NT2/D1 (cell line): ENCODE data around the gene APLP1.

Experiments used
- DNase-seq: peaks from one replicate; pipeline ENCODE4 v3.0.0-alpha.2; 2011; ENCODE audit warnings: low read depth, low spot score
- H3K27me3 ChIP-seq: 2 replicates; pipeline ENCODE4 v1.6.0; 2011; ENCODE audit warnings: mild to moderate bottlenecking; ENCODE audit not compliant: insufficient read length, insufficient read depth
- H3K36me3 ChIP-seq: 2 replicates; pipeline ENCODE4 v1.6.1; 2011; ENCODE audit warnings: mild to moderate bottlenecking, low read length, mixed read lengths; ENCODE audit not compliant: insufficient read depth, insufficient read length
- H3K4me1 ChIP-seq: 2 replicates; pipeline ENCODE4 v1.5.1; 2011; ENCODE audit not compliant: insufficient read depth, insufficient read length
- H3K4me3 ChIP-seq: 2 replicates; pipeline ENCODE4 v1.5.1; 2011; ENCODE audit warnings: low read depth; ENCODE audit not compliant: insufficient read length
- H3K9ac ChIP-seq: 2 replicates; pipeline ENCODE4 v1.6.0; 2011; ENCODE audit warnings: low read depth; ENCODE audit not compliant: insufficient read length
- H3K9me3 ChIP-seq: 2 replicates; pipeline ENCODE4 v1.5.1; 2011; ENCODE audit warnings: mild to moderate bottlenecking, low read length; ENCODE audit not compliant: insufficient read depth
- SUZ12 ChIP-seq: IDR thresholded peaks from 2 replicates; pipeline ENCODE4 v1.6.1; 2011; ENCODE audit not compliant: insufficient read length, insufficient read depth; ENCODE audit errors: extremely low read depth
- YY1 ChIP-seq: IDR thresholded peaks from 2 replicates; pipeline ENCODE4 v1.6.1; 2011; ENCODE audit not compliant: insufficient read length, insufficient read depth
- ZNF274 ChIP-seq: IDR thresholded peaks from 2 replicates; pipeline ENCODE4 v1.6.1; 2011; ENCODE audit warnings: mild to moderate bottlenecking, low read depth, low read length

APLP1 gene

DNA sequence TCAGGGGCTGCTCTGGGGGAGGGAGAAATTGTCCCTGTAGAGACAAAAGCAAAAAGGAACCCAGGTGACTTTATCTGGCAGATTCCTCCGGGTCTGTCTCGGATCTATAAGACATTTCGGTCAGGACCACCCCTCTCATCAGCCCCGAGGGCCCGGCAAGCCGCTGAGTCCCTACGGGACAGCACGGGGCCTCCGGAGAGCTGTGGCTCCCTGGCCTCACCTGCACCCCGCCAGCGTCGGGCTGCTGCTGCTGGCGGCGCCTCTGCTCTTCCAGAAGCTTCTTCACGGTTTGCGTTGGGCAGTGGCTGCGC lies 30.1 kb downstream of the APLP1 start:
- Histone ChIP-seq H3K36me3 (peaks cover 39% of the 10 kb centered on the region), H3K4me3 (peak overlapping the region; percentile 89)
- no peak for DNase-seq

GRCh38 chr19:35899547-35900214 lies 31.3 kb downstream of the APLP1 start:
- Histone ChIP-seq H3K4me1 (peaks cover 3% of the 10 kb centered on the region), H3K4me3 (peak overlapping the region; percentile 89), H3K36me3 (peaks cover 28% of the 10 kb centered on the region), H3K27me3 (no peaks in the 10 kb centered on the region), H3K9ac (peak overlapping the region; percentile 94), H3K9me3 (no peaks in the 10 kb centered on the region)
- DNase-seq, result no peak
- TF ChIP-seq ZNF274, result no peak
- no peak for TF ChIP-seq SUZ12

More for the DNA sequence above, 30.1 kb downstream of the APLP1 start:
- H3K9ac ChIP-seq, result peak overlapping the region; percentile 74
- TF ChIP-seq YY1 (no peak), ZNF274 (no peak), SUZ12 (no peak)
- peaks cover 1% of the 10 kb centered on the region for H3K4me1 ChIP-seq
- no peaks in the 10 kb centered on the region for H3K27me3 ChIP-seq
- H3K9me3 ChIP-seq, result no peaks in the 10 kb centered on the region

DNA sequence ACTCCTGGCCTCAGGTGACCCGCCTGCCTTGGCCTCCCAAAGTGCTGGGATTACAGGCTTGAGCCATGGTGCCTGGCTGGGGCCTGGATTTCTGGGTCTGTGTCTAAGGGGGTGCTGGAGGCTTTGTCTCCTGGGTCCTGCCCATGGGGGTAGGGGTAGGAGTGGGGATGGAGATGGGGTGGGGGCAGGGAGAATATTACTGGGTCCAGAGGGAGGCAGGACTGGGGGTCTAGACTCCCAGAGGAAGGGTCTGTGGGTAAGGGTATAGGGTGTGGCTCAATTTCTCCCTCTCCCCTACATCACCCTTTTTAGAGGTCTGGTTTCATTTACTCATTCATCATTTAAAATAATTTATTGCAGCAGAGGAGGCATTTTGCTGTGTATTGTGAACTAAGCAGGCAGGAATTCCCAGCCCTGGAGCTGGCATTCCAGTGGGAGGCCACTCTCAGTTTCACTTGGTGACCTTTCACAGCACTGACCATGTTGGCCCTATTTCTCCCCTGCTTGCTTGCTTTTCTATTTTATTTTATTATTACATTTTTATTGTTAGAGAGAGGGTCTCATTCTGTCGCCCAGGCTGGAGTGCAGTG lies 32.8 kb downstream of the APLP1 start:
- Histone ChIP-seq H3K36me3 (peaks cover 23% of the 10 kb centered on the region), H3K4me3 (peak overlapping the region; percentile 89), H3K27me3 (no peaks in the 10 kb centered on the region), H3K9me3 (no peaks in the 10 kb centered on the region), H3K4me1 (peaks cover 3% of the 10 kb centered on the region), H3K9ac (no peak overlapping the region)
- TF ChIP-seq SUZ12 (no peak), YY1 (no peak), ZNF274 (no peak)
- DNase-seq, result no peak

DNA sequence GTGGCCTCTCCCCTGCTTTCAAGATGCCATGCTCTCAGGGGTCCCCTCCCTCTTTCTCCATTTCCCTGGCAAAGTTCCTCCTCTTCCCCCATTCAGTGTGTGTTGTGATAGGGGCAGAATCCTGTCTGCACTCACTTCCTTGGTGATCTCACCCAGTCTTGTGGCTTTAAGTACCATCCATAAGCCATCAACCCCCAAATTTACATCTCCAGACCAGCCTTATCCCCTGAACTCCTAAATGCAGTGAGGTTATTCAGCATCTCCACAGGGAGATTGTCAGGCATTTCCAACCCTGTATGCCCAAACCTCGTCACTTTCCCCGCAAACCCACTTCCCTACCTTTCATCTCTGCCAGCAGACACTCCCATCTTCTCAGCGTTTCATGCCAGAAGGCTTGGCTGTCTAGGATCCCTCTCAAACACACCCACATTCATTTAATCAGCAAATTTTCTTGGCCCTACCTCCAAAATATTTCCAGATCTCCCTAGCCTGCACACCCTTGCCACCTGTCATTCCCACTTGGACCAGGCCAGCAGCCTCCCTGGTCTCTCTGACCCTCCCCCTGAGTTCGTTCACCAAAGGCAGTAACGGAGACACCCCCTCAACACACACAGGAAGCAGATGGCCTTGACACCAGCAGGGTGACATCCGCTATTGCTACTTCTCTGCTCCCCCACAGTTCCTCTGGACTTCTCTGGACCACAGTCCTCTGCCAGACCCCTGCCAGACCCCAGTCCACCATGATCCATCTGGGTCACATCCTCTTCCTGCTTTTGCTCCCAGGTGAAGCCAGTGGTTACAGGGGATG lies 33.7 kb downstream of the APLP1 start, which contains the start of gene HCST:
Gene HCST, plus strand, starts transcription at position 676 of the 808 bp plus-strand sequence. Its CDS starts 65 bp downstream, at position 741.
- TF ChIP-seq SUZ12, result no peak
- no peak for TF ChIP-seq YY1
- TF ChIP-seq ZNF274, result no peak

DNA sequence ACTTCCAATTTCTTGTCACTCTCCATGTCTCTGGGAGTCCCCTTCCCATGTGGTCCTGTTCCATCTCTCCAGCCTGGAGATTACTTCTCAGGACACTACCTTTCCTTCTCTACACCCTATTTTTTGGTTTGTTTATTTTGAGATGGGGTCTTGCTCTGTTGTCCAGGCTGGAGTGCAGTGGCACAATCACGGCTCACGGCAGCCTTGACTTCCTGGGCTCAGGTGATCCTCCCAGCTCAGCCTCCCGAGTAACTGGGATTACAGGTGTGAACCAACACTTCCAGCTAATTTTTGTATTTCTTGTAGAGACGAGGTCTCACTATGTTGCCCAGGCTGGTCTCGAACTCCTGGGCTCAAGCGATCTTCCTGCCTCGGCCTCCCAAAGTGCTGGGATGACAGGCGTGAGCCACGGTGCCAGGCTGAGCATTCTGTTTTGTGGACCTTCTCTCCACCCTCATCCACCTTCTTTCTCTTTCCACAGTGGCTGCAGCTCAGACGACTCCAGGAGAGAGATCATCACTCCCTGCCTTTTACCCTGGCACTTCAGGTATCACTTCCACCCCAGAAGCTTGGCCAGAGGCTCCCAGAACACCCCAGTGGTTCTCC lies 34.6 kb downstream of the APLP1 start:
- H3K4me1 ChIP-seq, result peaks cover 5% of the 10 kb centered on the region
- peak overlapping the region; percentile 34 for H3K4me3 ChIP-seq
- TF ChIP-seq YY1, result no peak
- TF ChIP-seq ZNF274, result no peak
- TF ChIP-seq SUZ12, result no peak
- peaks cover 7% of the 10 kb centered on the region for H3K36me3 ChIP-seq
- no peaks in the 10 kb centered on the region for H3K27me3 ChIP-seq
- DNase-seq, result no peak
- H3K9me3 ChIP-seq, result no peaks in the 10 kb centered on the region
- peak overlapping the region; percentile 67 for H3K9ac ChIP-seq

More for the DNA sequence above, 33.7 kb downstream of the APLP1 start, which contains the start of gene HCST:
- Histone ChIP-seq H3K9ac (peak within 1 kb of the TSS; percentile 67), H3K4me1 (peaks cover 5% of the 10 kb centered on the region), H3K36me3 (peaks cover 15% of the 10 kb centered on the region), H3K4me3 (peak within 1 kb of the TSS; percentile 89), H3K27me3 (no peaks in the 10 kb centered on the region), H3K9me3 (no peaks in the 10 kb centered on the region)
- no peak for DNase-seq

DNA sequence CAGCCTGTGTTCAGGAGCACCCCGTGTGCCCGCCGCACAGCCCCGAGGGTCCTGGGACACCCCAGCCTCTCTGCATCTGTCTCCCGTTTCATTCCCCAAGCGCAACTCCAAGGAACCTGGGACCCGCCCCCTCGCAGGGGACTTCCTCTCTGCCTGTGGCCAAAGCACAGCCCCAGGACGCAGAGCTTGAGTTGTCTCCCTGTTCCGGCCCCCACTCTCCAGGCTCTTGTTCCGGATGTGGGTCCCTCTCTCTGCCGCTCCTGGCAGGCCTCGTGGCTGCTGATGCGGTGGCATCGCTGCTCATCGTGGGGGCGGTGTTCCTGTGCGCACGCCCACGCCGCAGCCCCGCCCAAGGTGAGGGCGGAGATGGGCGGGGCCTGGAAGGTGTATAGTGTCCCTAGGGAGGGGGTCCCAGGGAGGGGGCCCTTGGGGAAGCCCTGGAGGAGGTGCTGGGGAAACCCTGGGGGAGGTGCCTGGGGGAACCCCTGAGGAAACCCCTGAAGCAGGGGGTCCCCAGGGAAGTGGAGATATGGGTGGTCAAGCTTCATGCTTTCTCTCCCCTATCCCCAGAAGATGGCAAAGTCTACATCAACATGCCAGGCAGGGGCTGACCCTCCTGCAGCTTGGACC lies 35.3 kb downstream of the APLP1 start:
- no peak for TF ChIP-seq YY1
- no peak for TF ChIP-seq SUZ12
- no peak for TF ChIP-seq ZNF274
- Histone ChIP-seq H3K9me3 (no peaks in the 10 kb centered on the region), H3K4me1 (peaks cover 5% of the 10 kb centered on the region), H3K9ac (peak overlapping the region; percentile 67), H3K27me3 (no peaks in the 10 kb centered on the region), H3K4me3 (peak overlapping the region; percentile 34), H3K36me3 (no peaks in the 10 kb centered on the region)
- DNase-seq, result no peak
